ENCODE measurements around the gene SMIM1.

The SMIM1 gene

GRCh38 chr1:3725366-3725765, 47.2 kb upstream of the SMIM1 start:
- H2AFZ ChIP-seq (ENCODE audit: low read length): no peak overlapping the region
- H3K4me2 ChIP-seq (ENCODE audit: low read depth, low read length, poor library complexity, severe bottlenecking): no peak overlapping the region
- TF ChIP-seq, protein P1, sequence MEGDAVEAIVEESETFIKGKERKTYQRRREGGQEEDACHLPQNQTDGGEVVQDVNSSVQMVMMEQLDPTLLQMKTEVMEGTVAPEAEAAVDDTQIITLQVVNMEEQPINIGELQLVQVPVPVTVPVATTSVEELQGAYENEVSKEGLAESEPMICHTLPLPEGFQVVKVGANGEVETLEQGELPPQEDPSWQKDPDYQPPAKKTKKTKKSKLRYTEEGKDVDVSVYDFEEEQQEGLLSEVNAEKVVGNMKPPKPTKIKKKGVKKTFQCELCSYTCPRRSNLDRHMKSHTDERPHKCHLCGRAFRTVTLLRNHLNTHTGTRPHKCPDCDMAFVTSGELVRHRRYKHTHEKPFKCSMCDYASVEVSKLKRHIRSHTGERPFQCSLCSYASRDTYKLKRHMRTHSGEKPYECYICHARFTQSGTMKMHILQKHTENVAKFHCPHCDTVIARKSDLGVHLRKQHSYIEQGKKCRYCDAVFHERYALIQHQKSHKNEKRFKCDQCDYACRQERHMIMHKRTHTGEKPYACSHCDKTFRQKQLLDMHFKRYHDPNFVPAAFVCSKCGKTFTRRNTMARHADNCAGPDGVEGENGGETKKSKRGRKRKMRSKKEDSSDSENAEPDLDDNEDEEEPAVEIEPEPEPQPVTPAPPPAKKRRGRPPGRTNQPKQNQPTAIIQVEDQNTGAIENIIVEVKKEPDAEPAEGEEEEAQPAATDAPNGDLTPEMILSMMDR (conservative IDR thresholded peaks at IDR 0.05; ENCODE audit: low read length): no peak
- no peak for TF ChIP-seq EZH2phosphoT487 (IDR thresholded peaks at IDR 0.05; ENCODE audit: borderline replicate concordance)
- no peaks in the 10 kb centered on the region for H3K27me3 ChIP-seq (ENCODE audit: insufficient read depth, low read length, poor library complexity, severe bottlenecking)
- peaks cover 7% of the 10 kb centered on the region for H3K4me1 ChIP-seq (ENCODE audit: insufficient read depth, low read length, poor library complexity, severe bottlenecking)
- H3K9ac ChIP-seq (ENCODE audit: low read depth, low read length, poor library complexity, severe bottlenecking): no peak overlapping the region
- no peaks in the 10 kb centered on the region for H3F3A ChIP-seq (ENCODE audit: low read depth)
- no peak overlapping the region for H3K4me3 ChIP-seq (ENCODE audit: low read length, poor library complexity, severe bottlenecking)
- no peaks in the 10 kb centered on the region for H3K9me2 ChIP-seq (replicated peaks; ENCODE audit: low read depth, low read length)
- no peaks in the 10 kb centered on the region for H3K9me3 ChIP-seq (ENCODE audit: insufficient read depth, low read depth, low read length)
- H4K20me1 ChIP-seq (ENCODE audit: insufficient read depth, low read length, poor library complexity, severe bottlenecking): no peaks in the 10 kb centered on the region
- no peaks in the 10 kb centered on the region for H3K36me3 ChIP-seq (ENCODE audit: insufficient read depth, low read length)
- no peaks in the 10 kb centered on the region for H3K79me2 ChIP-seq (ENCODE audit: insufficient read depth, low read length)

GRCh38 chr1:3727042-3727824, 45.3 kb upstream of the SMIM1 start:
- TF ChIP-seq EZH2phosphoT487 (IDR thresholded peaks at IDR 0.05; ENCODE audit: borderline replicate concordance): no peak
- TF ChIP-seq, protein P1 (conservative IDR thresholded peaks at IDR 0.05; ENCODE audit: low read length): peak; percentile 49
- no peaks in the 10 kb centered on the region for H3K4me1 ChIP-seq (ENCODE audit: insufficient read depth, low read length, poor library complexity, severe bottlenecking)
- no peak overlapping the region for H3K9ac ChIP-seq (ENCODE audit: low read depth, low read length, poor library complexity, severe bottlenecking)
- H3K9me2 ChIP-seq (replicated peaks; ENCODE audit: low read depth, low read length): no peaks in the 10 kb centered on the region
- H2AFZ ChIP-seq (ENCODE audit: low read length): no peak overlapping the region
- H3F3A ChIP-seq (ENCODE audit: low read depth): no peaks in the 10 kb centered on the region
- no peak overlapping the region for H3K4me2 ChIP-seq (ENCODE audit: low read depth, low read length, poor library complexity, severe bottlenecking)
- H4K20me1 ChIP-seq (ENCODE audit: insufficient read depth, low read length, poor library complexity, severe bottlenecking): no peaks in the 10 kb centered on the region
- H3K79me2 ChIP-seq (ENCODE audit: insufficient read depth, low read length): no peaks in the 10 kb centered on the region
- no peaks in the 10 kb centered on the region for H3K9me3 ChIP-seq (ENCODE audit: insufficient read depth, low read depth, low read length)
- H3K27me3 ChIP-seq (ENCODE audit: insufficient read depth, low read length, poor library complexity, severe bottlenecking): no peaks in the 10 kb centered on the region
- H3K4me3 ChIP-seq (ENCODE audit: low read length, poor library complexity, severe bottlenecking): no peak overlapping the region
- no peaks in the 10 kb centered on the region for H3K36me3 ChIP-seq (ENCODE audit: insufficient read depth, low read length)

- Histone ChIP-seq H3K9me2 (replicated peaks; ENCODE audit: low read depth, low read length) (no peaks in the 10 kb centered on the region), H3F3A (ENCODE audit: low read depth) (no peaks in the 10 kb centered on the region), H4K20me1 (ENCODE audit: insufficient read depth, low read length, poor library complexity, severe bottlenecking) (no peaks in the 10 kb centered on the region), H3K4me1 (ENCODE audit: insufficient read depth, low read length, poor library complexity, severe bottlenecking) (no peaks in the 10 kb centered on the region), H3K36me3 (ENCODE audit: insufficient read depth, low read length) (no peaks in the 10 kb centered on the region), H3K4me3 (ENCODE audit: low read length, poor library complexity, severe bottlenecking) (no peak overlapping the region), H3K4me2 (ENCODE audit: low read depth, low read length, poor library complexity, severe bottlenecking) (no peak overlapping the region), H2AFZ (ENCODE audit: low read length) (no peak overlapping the region), H3K9me3 (ENCODE audit: insufficient read depth, low read depth, low read length) (no peaks in the 10 kb centered on the region), H3K9ac (ENCODE audit: low read depth, low read length, poor library complexity, severe bottlenecking) (no peak overlapping the region), H3K79me2 (ENCODE audit: insufficient read depth, low read length) (no peaks in the 10 kb centered on the region), H3K27me3 (ENCODE audit: insufficient read depth, low read length, poor library complexity, severe bottlenecking) (no peaks in the 10 kb centered on the region)
- TF ChIP-seq EZH2phosphoT487 (IDR thresholded peaks at IDR 0.05; ENCODE audit: borderline replicate concordance): no peak
- TF ChIP-seq, protein P1 (conservative IDR thresholded peaks at IDR 0.05; ENCODE audit: low read length): no peak
Observed at GRCh38 chr1:3727825-3728776, 44.4 kb upstream of the SMIM1 start.

Measured in Loucy (cell line).